Urothelium cell line (cell line): ENCODE results near the gene GBF1.

Experiments
- DNase-seq: peaks from one replicate; pipeline ENCODE4 v3.0.0; 2011; ENCODE audit warnings: low spot score, mixed read lengths
- FAIRE-seq: peaks from 2 replicates; lab custom pipeline; 2011; peaks lifted over from hg19 to GRCh38; lab: Jason Lieb, UNC

The GBF1 gene

DNA sequence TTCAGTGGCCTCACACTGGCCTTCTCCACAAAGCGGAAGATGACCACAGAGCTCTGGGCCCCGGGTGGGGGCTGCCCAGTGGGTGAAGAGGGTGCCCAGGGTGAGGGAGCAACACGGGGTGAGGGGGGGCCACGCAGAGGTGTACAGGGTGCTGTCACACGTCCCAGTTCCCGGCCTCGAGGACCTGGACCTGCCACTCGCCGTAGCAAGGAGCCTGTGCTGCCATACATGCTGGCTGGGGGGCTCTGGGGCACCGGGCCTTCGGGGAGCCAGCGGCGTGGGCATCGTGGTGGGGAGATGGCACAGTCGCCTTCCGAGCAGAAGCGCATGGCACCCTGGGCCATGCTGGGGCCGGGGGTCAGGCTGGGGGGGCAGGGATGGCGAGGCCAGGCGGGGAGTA lies 171.4 kb downstream of the GBF1 start:
- FAIRE-seq (no peak), DNase-seq (no peak)

DNA sequence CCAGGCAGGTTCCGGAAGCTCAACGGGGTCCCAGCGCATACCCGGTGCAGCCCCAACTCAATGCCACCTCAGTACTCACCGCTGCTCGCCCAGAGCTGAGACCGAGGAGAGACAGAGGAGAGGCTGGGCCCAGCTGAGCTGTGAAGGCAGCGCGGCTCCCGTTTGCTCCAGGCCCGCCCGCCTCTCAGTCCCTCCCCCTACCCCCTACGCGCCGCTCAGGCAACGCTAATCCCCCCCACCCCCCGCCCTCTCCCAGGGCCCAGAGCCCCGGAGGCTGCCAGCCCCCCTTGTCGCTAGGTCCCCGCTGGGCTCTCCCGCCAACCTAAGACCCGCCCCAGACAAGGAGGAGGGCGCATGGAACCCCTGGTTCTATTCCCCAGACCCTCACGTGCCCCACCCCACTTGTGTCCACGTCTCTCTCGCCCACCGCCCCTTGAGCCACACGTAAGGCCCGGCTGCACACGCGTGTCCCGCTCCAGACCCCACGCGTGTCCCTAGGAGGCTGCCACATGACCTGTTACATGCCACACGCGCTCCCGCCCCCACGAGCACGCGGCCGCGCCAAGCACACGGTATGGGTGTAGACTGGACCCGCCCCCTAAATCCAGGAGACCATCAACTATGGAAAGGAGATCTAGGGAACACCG lies 173.4 kb downstream of the GBF1 start, which contains the start of gene PSD:
Gene PSD, minus strand, starts transcription at position 164 of the 647 bp plus-strand sequence. CDS start 1,747 bp downstream, outside the sequence.
- no peak for DNase-seq
- FAIRE-seq = no peak

DNA sequence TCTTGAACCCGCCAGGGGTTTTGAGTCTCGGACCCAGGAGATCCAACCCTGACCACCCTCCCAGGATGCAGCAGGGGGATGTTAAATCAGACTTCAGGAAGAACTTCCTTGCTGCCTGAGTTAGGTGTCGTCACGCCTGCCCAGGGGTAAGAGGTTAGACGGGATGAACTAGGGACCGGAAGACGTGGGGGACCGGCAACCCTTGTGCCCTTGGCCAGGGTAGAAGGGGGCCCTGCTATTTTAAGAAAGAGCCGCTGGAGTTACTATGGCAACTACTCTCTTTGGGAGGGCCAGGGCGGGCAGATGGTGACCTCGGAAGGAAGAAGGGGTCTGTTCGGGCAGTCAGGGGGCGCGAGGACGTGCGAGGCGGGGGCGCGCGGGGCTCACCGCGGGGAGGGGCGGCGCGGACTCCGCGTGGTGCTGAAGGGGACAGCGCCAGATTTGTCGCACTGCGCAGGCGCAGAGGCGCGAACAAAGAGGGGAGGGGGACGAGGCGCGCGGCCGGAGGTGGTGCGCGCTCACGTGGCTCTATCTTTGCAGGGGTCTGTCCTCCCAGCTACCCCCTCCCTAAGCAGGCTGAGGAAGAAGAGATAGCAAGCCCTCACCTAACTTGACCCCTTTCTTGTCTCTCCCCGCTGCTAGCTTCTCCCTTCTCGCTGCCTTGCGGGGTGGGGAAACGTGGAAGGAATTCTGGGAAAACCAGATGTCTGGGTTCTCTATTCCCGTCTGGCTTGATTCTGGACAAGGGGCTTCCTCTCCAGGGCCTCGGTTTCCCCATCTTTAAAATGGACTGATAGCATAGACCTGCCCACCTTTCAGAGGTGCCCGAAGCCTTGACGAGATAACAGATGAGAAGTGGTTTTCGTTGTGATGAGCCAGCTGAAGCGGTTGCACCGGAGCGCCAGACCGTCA lies 174.2 kb downstream of the GBF1 start:
- DNase-seq = peak; percentile 82
- peak; percentile 87 for FAIRE-seq

DNA sequence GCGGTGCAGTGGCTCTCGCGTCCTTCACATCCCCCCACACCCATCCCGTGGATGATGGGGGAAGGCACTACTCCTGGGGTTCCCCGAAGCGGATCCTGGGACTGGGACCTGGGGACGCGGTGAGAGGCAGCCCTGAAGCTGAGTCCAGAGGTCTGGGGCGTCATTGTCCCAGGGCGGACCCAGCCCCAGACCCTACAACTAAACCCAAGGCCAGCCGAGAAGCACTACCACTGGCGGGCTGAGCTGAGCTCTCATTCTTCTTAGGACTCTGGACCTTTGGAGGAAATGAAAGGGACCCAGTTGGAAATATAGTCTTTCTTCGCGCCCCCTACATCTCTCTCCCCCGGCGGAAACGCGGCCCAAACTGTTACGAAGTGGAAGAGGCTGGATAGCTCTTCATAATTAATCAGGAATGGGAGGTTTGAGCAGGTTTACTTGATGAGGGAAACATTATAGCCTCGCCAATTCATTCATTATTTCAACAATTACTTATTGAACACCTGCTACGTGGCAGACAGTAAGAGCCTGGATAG lies 174.9 kb downstream of the GBF1 start:
- no peak for DNase-seq
- FAIRE-seq = no peak

DNA sequence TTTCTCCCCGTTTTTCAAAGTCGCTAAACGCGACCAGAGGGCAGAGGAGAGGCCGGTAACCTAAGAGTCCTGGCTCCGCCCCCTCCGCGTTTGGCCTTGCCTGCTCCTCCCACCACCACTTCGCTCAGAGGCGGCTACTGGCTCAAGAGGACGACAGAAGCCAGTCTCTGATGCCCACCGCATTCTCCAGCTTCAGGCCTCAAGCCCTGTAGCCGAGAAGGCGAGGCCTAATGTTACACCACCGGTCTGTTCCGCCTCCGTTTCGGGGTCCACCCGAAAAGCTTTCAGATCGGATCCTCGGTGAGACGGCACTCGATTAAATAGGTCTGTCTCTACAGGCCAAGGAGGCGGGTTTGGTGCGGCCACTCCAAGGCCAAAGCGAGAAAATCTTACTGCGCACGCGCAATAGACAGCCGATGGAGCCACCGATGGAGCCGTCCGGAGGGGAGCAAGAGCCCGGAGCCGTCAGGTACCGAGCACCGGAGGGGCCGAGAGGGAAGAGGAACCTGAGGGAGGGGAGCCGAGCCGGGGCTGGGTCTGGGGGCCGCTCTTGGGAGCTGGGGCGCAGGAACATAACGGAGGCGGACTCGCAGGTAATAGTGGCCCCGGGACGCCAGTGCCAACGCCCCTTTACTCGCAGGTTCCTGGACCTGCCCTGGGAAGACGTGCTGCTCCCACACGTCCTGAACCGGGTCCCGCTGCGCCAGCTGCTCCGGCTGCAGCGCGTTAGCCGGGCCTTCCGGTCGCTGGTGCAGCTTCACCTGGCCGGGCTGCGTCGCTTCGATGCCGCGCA lies 175.6 kb downstream of the GBF1 start, which contains the start of gene FBXL15:
Gene FBXL15, plus strand, starts transcription at position 123 of the 793 bp plus-strand sequence. Its CDS starts 294 bp downstream, at position 417.
- DNase-seq = peak; percentile 96
- FAIRE-seq = peak; percentile 92

DNA sequence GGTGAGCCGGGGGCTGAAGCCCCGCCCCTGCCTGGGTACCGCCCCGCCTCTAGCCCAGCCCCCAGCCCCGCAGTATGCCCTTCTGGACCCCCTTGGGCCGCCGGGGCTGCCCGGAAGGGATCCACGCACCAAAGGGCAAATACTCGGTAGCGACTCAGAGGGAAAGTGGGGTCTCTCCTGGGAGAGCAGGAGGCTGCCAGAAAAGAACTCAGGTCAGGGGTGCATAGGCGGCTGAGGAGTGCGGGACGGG lies 176.1 kb downstream of the GBF1 start:
- FAIRE-seq (no peak), DNase-seq (no peak)

DNA sequence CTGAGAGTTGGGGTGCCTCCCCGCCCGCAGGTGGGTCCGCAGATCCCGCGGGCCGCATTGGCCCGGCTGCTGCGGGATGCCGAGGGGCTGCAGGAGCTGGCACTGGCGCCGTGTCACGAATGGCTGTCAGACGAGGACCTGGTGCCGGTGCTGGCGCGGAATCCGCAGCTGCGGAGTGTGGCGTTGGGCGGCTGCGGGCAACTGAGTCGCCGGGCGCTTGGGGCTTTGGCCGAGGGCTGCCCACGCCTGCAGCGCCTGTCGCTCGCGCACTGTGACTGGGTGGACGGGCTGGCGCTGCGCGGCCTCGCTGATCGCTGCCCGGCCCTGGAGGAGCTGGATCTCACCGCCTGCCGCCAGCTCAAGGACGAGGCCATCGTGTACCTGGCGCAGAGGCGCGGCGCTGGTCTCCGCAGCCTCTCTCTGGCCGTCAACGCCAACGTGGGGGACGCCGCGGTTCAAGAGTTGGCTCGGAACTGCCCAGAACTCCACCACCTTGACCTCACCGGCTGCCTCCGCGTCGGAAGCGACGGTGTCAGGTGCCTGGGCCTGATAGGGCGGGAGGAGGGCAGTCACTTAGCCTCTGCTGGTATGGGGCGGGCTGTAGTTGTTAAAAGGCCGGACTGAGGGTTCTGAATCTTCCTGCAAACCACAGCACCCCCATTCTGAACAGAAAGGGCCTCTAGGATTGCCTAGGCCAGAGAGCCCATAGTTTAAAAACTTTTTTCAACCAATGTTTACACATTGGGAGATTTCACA lies 176.6 kb downstream of the GBF1 start:
- DNase-seq (no peak), FAIRE-seq (no peak)

DNA sequence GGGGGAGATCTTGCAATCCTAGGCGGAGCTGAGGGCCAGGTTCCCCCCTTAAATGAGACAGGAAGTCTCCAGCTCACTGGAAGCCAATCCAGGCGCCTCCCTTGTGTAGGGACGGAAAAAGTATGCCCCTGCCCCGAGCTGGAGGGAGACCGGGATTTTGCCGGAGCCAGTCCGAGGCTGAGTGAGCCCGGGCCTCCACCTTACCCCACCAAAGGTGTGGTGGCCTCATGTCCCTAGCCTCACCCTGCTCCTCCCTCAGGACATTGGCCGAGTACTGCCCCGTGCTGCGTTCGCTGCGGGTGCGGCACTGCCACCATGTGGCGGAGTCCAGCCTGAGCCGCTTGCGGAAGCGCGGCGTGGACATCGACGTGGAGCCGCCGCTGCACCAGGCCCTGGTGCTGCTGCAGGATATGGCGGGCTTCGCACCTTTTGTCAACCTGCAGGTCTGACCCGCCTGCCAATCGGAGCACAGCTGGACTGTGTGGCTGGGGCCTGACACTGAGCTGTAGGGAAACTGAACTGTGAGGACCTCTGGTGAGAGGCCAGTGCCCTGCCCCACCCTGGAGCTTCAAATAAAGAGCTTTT lies 177.3 kb downstream of the GBF1 start:
- peak; percentile 56 for FAIRE-seq
- peak; percentile 75 for DNase-seq

DNA sequence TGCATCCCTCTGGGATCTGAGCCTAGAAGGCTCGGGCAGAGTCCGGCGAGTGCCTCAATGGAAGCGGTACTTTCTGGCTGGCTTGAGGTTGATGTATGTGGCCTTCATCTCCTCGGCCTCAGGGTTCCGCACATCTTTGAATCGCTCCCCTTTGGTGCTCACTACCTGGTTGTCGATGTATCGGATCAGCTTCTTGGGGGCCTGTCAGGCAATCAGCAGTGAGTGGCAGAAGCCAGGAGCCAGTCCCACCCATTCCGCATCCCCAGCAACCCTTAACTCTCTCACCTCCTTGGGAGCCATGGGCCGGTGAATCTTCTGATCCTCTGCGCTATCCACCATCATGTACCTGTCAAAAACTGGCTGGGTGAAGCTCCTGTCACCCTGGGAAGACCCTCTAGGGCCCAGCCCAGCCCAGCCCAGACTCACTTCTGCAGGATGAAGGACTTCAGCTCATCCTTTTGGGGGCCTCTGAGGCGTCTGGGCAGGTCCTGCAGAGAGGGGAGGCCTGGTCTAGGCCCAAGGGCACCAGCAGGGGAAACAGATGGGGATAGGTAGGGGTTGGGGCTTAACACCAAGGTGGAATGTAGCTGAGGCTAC lies 178.1 kb downstream of the GBF1 start:
- FAIRE-seq (no peak), DNase-seq (no peak)

DNA sequence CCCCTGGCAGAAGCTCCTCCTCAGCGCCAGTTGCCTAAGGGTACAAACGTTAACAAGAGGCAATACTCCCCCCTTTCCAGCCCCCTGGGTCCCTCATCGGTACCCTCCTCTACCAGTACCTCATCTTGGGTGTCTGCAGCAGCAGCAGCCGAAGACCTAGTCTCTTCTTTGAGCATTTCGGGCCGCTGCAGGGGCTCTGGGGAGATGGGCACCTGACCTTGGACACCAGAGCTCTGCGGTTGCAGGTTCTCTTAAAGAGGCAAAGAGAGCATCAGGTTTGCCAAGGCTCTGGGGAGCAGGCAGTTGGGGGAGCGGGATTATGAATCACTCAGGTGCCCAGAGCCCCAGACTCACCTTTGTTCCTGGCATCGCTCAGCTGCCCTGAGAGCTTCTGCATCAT lies 178.8 kb downstream of the GBF1 start:
- FAIRE-seq (no peak), DNase-seq (no peak)

DNA sequence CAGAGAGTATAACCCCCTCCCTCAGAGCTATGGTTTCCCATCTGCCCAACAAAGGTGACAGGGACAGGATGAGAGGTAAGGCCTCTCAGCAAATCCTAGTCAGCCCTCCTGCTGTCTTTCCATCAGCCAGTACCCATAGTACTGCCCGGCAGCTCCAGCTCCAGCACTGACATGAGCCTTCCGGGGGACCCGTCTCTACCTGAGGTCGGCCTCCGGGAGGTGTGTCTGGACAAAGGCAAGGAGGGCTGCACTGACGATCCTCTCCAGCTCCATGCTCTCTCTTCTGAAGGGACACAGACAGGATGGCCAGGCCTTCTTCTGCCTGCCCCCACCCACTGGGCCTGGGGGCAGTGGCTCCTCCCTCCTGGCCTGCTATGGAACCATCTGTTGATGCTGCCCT lies 179.6 kb downstream of the GBF1 start:
- no peak for DNase-seq

DNA sequence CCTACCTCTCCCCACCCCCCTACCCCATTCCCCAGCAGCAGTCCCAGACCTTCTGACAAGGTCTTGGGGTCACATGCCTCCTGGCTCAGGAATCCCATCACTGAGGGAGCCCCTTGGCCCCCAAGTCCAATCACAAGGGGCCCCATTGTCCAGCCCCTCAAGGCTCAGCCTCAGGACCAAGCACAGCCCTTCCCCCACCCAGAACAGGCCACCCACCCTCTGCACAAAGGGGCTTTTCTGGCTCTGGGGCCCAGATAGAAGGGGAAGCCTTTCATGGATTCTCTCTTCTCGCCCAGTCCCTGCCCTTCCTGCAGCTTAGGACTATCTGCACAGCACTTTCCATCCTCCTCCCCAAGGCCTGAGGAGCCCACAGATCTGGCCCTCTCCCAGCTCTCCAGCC lies 180.1 kb downstream of the GBF1 start:
- DNase-seq (no peak), FAIRE-seq (no peak)

More for the DNA sequence above, 179.6 kb downstream of the GBF1 start:
- no peak for FAIRE-seq

DNA sequence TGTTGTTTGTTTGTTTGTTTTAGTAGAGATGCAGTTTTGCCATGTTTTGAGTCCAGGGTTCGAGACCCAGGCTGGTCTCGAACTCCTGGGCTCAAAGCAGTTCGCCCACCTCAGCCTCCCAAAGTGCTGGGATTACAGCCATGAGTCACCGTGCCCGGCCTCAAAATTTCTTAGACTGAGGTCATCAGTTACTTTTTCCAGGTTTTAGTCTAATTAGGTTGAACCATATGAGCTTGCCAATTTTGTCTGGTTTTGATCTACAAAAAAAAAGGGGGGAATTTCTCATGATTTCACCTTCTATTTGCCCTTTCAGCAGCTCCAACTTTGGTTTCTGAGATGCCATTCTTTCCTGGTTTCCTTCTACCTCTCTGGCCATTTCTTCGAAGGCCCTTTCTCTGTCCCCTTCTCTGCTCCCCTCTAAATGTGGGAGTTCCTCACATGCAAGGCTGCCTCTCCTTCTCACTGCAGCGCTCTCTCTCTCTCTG lies 181.5 kb downstream of the GBF1 start:
- no peak for DNase-seq
- no peak for FAIRE-seq

DNA sequence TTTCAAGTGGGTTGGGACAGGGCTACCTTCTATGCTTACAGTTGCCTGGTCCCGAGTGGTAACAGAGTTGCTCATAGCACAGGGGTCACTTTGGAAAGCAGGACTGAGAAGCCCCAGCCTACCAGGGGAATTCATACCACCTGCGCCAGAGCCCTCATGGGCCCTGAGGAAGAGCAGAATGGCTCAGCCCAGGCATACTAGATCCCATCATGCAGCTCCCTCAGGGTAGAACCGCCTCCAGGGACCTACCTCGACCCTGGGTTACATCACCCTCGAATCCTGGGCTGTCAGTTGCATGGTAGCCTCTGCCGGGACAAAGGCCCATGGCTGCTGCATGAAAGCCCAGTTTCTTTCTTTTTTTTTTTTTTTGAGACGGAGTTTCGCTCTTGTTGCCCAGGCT lies 184.1 kb downstream of the GBF1 start:
- DNase-seq = no peak
- no peak for FAIRE-seq

DNA sequence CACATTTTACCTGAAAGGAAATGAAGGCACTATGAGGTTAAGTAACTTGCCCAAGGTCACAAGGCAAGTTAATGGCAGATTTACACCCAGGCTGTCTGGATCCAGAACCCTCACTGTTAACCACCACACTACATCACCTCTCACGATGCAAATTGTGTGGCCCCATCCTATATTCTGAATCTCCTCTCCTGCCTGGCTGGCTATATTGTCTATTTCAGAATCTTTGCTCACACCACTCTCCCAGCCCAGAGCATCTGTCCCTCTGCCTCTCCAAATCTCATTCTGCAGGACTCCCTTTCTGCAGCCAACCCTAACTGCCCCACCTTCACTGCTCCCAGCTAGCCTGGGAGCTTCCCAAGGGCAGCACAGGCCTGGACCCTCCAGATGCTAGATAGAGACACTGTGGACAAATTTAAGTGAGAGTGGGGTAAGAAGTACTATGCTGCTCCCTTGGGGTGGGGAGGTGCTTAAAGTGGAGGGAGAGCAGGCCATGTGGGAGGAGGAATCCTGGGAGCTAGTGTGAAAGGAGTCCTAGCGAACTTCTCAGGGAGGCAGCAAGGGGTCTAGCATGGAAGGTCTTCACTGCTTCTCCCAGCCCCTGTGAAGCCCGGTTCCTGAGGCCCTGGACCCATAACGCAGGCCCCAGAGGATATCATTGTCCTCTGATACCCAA lies 186.3 kb downstream of the GBF1 start:
- FAIRE-seq (no peak), DNase-seq (peak; percentile 38)
